RWPE1 (cell line): ENCODE measurements around the gene RPL36A.
A peak's percentile ranks its signal among the peaks of the same experiment; 100 is the strongest.

Source experiments
- CTCF ChIA-PET: fragments of 350-600 bp; sonication (Branson Sonifier 250); formaldehyde crosslinking; extraction: SDS; loops from one replicate; lab custom pipeline; 2021; lab: Yijun Ruan, JAX
- POLR2A ChIA-PET: fragments of 400-600 bp; formaldehyde crosslinking; extraction: SDS; loops from one replicate; lab custom pipeline; 2020; ENCODE audit warnings: antibody characterized with exemption; ENCODE audit not compliant: low non-redundant PET; lab: Yijun Ruan, JAX
- DNase-seq: peaks from one replicate; pipeline ENCODE4 v3.0.0; 2012; ENCODE audit warnings: low spot score
- H3K27ac ChIP-seq: fragments of 450-650 bp; 2 replicates; pipeline ENCODE4 v1.5.1; 2017
- CTCF ChIP-seq: fragments of 450-650 bp; conservative IDR thresholded peaks from 2 replicates; pipeline ENCODE4 v1.5.1; 2017; ENCODE audit warnings: low read depth, mild to moderate bottlenecking

RPL36A gene

GRCh38 chrX:101397779-101398178 is 7.0 kb downstream of the RPL36A start:
- TF ChIP-seq CTCF: no peak
- ChIA-PET POLR2A (no interaction called here), CTCF (no interaction called here)
- H3K27ac ChIP-seq: peak overlapping the region; percentile 41
- no peak for DNase-seq

GRCh38 chrX:101398694-101399093 is 7.9 kb downstream of the RPL36A start:
- ChIA-PET POLR2A (no interaction called here), CTCF (interaction anchor here (0.6 kb wide), 1 partner anchor 1458 kb away, joined by 3 read pairs; no protein-coding TSS in a partner anchor)
- H3K27ac ChIP-seq: no peak overlapping the region
- TF ChIP-seq CTCF: no peak
- no peak for DNase-seq

- no peak for TF ChIP-seq CTCF
- ChIA-PET POLR2A (no interaction called here), CTCF (interaction anchor here (0.6 kb wide), 1 partner anchor 1353 kb away, joined by 4 read pairs; no protein-coding TSS in a partner anchor)
- no peak overlapping the region for H3K27ac ChIP-seq
- no peak for DNase-seq
Measured at GRCh38 chrX:101399825-101400224, 9.0 kb downstream of the RPL36A start.

- peak overlapping the region; percentile 90 for H3K27ac ChIP-seq
- TF ChIP-seq CTCF: no peak
- DNase-seq: no peak
- ChIA-PET POLR2A (no interaction called here), CTCF (no interaction called here)
Measured at GRCh38 chrX:101407167-101407747, 16.4 kb downstream of the RPL36A start.

GRCh38 chrX:101407748-101408531 is 17.1 kb downstream of the RPL36A start, which contains the start of the genes GLA and HNRNPH2:
GLA (minus strand) TSS chrX:101407925; CDS start chrX:101407903, 22 bp downstream.
HNRNPH2 (plus strand) TSS chrX:101408222; CDS start chrX:101411989, 3,767 bp downstream.
- peak within 1 kb of the TSS; percentile 90 for H3K27ac ChIP-seq
- DNase-seq: peak; percentile 93
- POLR2A ChIA-PET: no interaction called here
- CTCF ChIA-PET: no interaction called here
- no peak for TF ChIP-seq CTCF

GRCh38 chrX:101408532-101408841 is 17.7 kb downstream of the RPL36A start:
- TF ChIP-seq CTCF: no peak
- peak overlapping the region; percentile 90 for H3K27ac ChIP-seq
- ChIA-PET CTCF (no interaction called here), POLR2A (no interaction called here)
- DNase-seq: no peak
